B cell (primary cell): ENCODE measurements around the gene DEXI. TPM values are rescaled to one million over a fixed set of nuclear protein-coding genes. Genes with fewer than 3 reads are reported as not detected.
A peak's percentile ranks its signal among the peaks of the same experiment; 100 is the strongest.

ENCODE experiments used
- ATAC-seq: fragments of 200-7000 bp; cut with Tn5 transposase; one replicate; pipeline ENCODE4 v1.10.0; 2021; ENCODE audit warnings: low read depth, mild to moderate bottlenecking, moderate number of reproducible peaks, moderate library complexity
- CTCF ChIA-PET: fragments of 350-600 bp; sonication (Branson Sonifier 250); formaldehyde crosslinking; loops from one replicate; lab custom pipeline; 2021; ENCODE audit warnings: antibody characterized with exemption, inconsistent platforms; lab: Charles Lee
- POLR2A ChIA-PET: fragments of 350-600 bp; sonication (Branson Sonifier 250); formaldehyde crosslinking; loops from one replicate; lab custom pipeline; 2021; ENCODE audit warnings: antibody characterized with exemption; lab: Charles Lee
- DNase-seq: peaks from one replicate; pipeline ENCODE4 v3.0.0; 2013
- H2AFZ ChIP-seq: 2 replicates; pipeline ENCODE4 v1.6.1; 2012; ENCODE audit warnings: mild to moderate bottlenecking, low read depth, low read length; ENCODE audit not compliant: insufficient read depth, poor library complexity, severe bottlenecking
- H3K27ac ChIP-seq, 2 donors: 1 replicate in 1 of 2; 2 replicates in 1 of 2; pipeline ENCODE4 v1.5.1; 2012 to 2013; ENCODE audit warnings: low read length in 2 of 2, mild to moderate bottlenecking in 2 of 2, moderate library complexity in 1 of 2
- H3K27me3 ChIP-seq, 4 experiments: fragments of 200-600 bp in 1 of 4; sonication (generic) in 1 of 4; replicated peaks in 1 of 4; 1 replicate in 2 of 4; 2 replicates in 2 of 4; pipeline versions ENCODE4 v1.6.1 to v1.7.0; 2013 to 2016; ENCODE audit warnings: low read length in 3 of 4, mild to moderate bottlenecking in 2 of 4, mixed read lengths in 1 of 4, moderate library complexity in 1 of 4; ENCODE audit not compliant: insufficient read depth in 4 of 4, control insufficient read depth in 3 of 4; ENCODE audit errors: control extremely low read depth in 1 of 4
- H3K36me3 ChIP-seq, 2 experiments: replicated peaks in 1 of 2; 1 replicate in 1 of 2; 2 replicates in 1 of 2; pipeline versions ENCODE4 v1.6.1 to v1.7.1; 2013; ENCODE audit warnings: low read length in 1 of 2; ENCODE audit not compliant: insufficient read depth in 2 of 2, control insufficient read depth in 1 of 2; ENCODE audit errors: control extremely low read depth in 1 of 2, extremely low read depth in 1 of 2
- H3K4me1 ChIP-seq, 2 donors: fragments of 200-600 bp in 1 of 2; sonication (generic) in 1 of 2; 1 replicate in 1 of 2; 2 replicates in 1 of 2; pipeline versions ENCODE4 v1.5.1 to v1.6.1; 2013 to 2017; ENCODE audit warnings: low read length in 2 of 2; ENCODE audit not compliant: control insufficient read depth in 2 of 2, insufficient read depth in 2 of 2
- H3K4me2 ChIP-seq: replicated peaks from 2 replicates; pipeline ENCODE3; 2012; ENCODE audit warnings: mild to moderate bottlenecking, low read depth, low read length; ENCODE audit not compliant: poor library complexity, severe bottlenecking
- H3K4me3 ChIP-seq, 5 experiments: fragments of 200-600 bp in 1 of 5; sonication (generic) in 1 of 5; 1 replicate in 3 of 5; 2 replicates in 2 of 5; pipeline versions ENCODE4 v1.5.1 to v1.7.0; 2011 to 2016; ENCODE audit warnings: low read length in 4 of 5, mild to moderate bottlenecking in 4 of 5, low read depth in 2 of 5, control low read depth in 1 of 5, moderate library complexity in 1 of 5; ENCODE audit not compliant: insufficient read depth in 1 of 5; ENCODE audit errors: control extremely low read depth in 1 of 5, extremely low read depth in 1 of 5
- H3K79me2 ChIP-seq: fragments of 200-600 bp; sonication (generic); one replicate; pipeline ENCODE4 v1.6.0; 2016; ENCODE audit warnings: low read length; ENCODE audit not compliant: control insufficient read depth, insufficient read depth
- H3K9ac ChIP-seq: fragments of 200-600 bp; sonication (generic); 2 replicates; pipeline ENCODE4 v1.6.1; 2017; ENCODE audit warnings: mild to moderate bottlenecking, low read length, moderate library complexity
- H3K9me3 ChIP-seq, 3 donors: one replicate each; pipeline versions ENCODE4 v1.6.1 to v1.7.1; 2013; ENCODE audit warnings: low read length in 2 of 3; ENCODE audit not compliant: control insufficient read depth in 2 of 3, insufficient read depth in 1 of 3; ENCODE audit errors: control extremely low read depth in 1 of 3
- H4K20me1 ChIP-seq: 2 replicates; pipeline ENCODE4 v1.6.0; 2012; ENCODE audit warnings: mild to moderate bottlenecking, low read length; ENCODE audit not compliant: insufficient read depth, control insufficient read depth, poor library complexity, severe bottlenecking
- H3K27ac Mint-ChIP-seq: one replicate; pipeline ENCODE4 v1.8.0; 2021; ENCODE audit warnings: mixed read lengths
- H3K27me3 Mint-ChIP-seq: one replicate; pipeline ENCODE4 v1.8.0; 2021; ENCODE audit warnings: mixed read lengths
- H3K4me1 Mint-ChIP-seq: one replicate; pipeline ENCODE4 v1.8.0; 2021; ENCODE audit warnings: mixed read lengths
- H3K4me3 Mint-ChIP-seq: one replicate; pipeline ENCODE4 v1.8.0; 2021; ENCODE audit warnings: mixed read lengths
- H3K9me3 Mint-ChIP-seq: one replicate; pipeline ENCODE4 v1.8.0; 2022; ENCODE audit warnings: mixed read lengths; ENCODE audit not compliant: insufficient read depth
- EZH2 ChIP-seq: IDR thresholded peaks from 2 replicates; pipeline ENCODE4 v1.6.1; 2012; ENCODE audit warnings: borderline replicate concordance, low read depth, mild to moderate bottlenecking, moderate library complexity, low read length; ENCODE audit not compliant: insufficient read depth, poor library complexity, severe bottlenecking
- WGBS: methylation state at CpG from one replicate; pipeline ENCODE4 v1.1.5; 2013; ENCODE audit warnings: missing lambda C conversion rate; ENCODE audit not compliant: insufficient coverage; 5-methylcytosine and 5-hydroxymethylcytosine counted together
- intact Hi-C: fragments of 100-400 bp; cut with micrococcal nuclease; formaldehyde crosslinking; loops from one replicate; pipeline ENCODE4 v1.10.0; 2022
- polyA plus RNA-seq: library from polyadenylated mRNA; depleted of rRNA; stranded (reverse); fragments of >200 nt; gene quantifications from 2 replicates; pipeline ENCODE4 v1.2.3, GENCODE V29; 2012
- total RNA-seq, 2 donors: library from RNA; stranded (reverse); fragments of 120-200 nt in 1 of 2; gene quantifications; 1 replicate in 1 of 2; 2 replicates in 1 of 2; pipeline versions ENCODE4 v1.2.3 to v1.2.4, GENCODE V29; 2013 to 2022
- TF ChIP-seq, protein P1 (sequence below): fragments of 200-600 bp; IDR thresholded peaks from one replicate; pipeline ENCODE4 v1.8.0; 2022; ENCODE audit warnings: antibody characterized with exemption, mild to moderate bottlenecking

The DEXI gene
- total and polyA plus RNA-seq, 2 donors (not counting 1 experiment from before 2014, with no cell fraction given), result 9.1 to 17.7 TPM

DNA sequence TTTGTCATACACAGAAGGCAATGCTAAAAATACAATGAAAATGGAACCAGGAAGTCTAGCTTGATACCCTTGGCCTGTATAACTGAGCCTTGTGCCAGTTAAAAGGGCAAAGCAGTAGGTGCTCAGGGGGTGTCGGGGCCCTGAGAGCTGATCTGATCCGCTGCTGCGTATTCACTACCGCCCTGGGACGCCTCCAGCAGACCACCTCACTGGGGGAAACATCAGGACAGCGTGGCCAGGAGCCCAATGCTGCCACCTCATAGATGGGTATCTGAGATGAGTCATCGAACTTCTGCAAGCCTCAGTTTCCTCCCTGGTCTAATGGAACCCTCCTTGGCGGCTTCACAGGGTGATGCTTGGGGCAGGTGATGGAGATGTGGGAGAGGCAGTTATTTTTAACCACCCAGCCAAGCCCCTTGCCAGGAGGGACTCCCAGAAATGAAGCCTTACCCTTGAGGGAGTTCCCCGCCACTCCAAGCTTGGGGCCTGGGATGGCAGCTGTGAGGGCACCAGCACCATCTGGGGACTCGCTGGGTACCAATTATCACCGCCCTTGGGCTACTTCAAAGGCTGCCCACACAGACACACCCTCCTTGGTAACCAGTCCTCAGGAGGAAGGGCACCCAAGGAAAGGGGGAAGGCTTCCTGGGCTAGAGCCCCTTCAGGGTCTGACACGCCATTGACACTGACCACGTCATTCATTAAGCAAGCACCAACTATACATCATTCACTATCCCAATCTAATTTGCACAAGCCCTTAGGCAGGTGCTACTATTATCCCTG lies 7.8 kb downstream of the DEXI start:
- no peak overlapping the region for H3K9ac ChIP-seq
- peaks cover 33 to 70% of the 10 kb centered on the region in 2 donors for H3K4me1 ChIP-seq
- peak overlapping the region in 1 of 2 donors; percentile 18 for H3K27ac ChIP-seq
- H3K27ac Mint-ChIP-seq, result peak overlapping the region; percentile 71
- peaks cover 9% of the 10 kb centered on the region for H3K79me2 ChIP-seq
- ChIA-PET POLR2A (interaction anchor here (0.6 kb wide), 1 partner anchor 24 kb away, joined by 3 read pairs; no protein-coding TSS in a partner anchor), CTCF (no interaction called here)
- intact Hi-C loops, result no loop called here
- H3K27me3 Mint-ChIP-seq, result no peaks in the 10 kb centered on the region
- peaks cover 93% of the 10 kb centered on the region for H4K20me1 ChIP-seq
- no peaks in the 10 kb centered on the region for H3K27me3 ChIP-seq
- ATAC-seq, result no peak
- H3K4me2 ChIP-seq, result no peak overlapping the region
- peaks cover 0 to 51% of the 10 kb centered on the region in 2 experiments for H3K36me3 ChIP-seq
- no peaks in the 10 kb centered on the region for H3K9me3 Mint-ChIP-seq
- H3K4me3 Mint-ChIP-seq, result no peak overlapping the region
- no peak for DNase-seq
- TF ChIP-seq, protein P1, sequence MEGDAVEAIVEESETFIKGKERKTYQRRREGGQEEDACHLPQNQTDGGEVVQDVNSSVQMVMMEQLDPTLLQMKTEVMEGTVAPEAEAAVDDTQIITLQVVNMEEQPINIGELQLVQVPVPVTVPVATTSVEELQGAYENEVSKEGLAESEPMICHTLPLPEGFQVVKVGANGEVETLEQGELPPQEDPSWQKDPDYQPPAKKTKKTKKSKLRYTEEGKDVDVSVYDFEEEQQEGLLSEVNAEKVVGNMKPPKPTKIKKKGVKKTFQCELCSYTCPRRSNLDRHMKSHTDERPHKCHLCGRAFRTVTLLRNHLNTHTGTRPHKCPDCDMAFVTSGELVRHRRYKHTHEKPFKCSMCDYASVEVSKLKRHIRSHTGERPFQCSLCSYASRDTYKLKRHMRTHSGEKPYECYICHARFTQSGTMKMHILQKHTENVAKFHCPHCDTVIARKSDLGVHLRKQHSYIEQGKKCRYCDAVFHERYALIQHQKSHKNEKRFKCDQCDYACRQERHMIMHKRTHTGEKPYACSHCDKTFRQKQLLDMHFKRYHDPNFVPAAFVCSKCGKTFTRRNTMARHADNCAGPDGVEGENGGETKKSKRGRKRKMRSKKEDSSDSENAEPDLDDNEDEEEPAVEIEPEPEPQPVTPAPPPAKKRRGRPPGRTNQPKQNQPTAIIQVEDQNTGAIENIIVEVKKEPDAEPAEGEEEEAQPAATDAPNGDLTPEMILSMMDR, result no peak
- TF ChIP-seq EZH2, result no peak
- H3K9me3 ChIP-seq, result no peaks in the 10 kb centered on the region
- 100% methylated on average over 8 of the region's 13 CpGs for WGBS
- no peak overlapping the region for H3K4me3 ChIP-seq
- H3K4me1 Mint-ChIP-seq, result peaks cover 84% of the 10 kb centered on the region
- H2AFZ ChIP-seq, result no peak overlapping the region

DNA sequence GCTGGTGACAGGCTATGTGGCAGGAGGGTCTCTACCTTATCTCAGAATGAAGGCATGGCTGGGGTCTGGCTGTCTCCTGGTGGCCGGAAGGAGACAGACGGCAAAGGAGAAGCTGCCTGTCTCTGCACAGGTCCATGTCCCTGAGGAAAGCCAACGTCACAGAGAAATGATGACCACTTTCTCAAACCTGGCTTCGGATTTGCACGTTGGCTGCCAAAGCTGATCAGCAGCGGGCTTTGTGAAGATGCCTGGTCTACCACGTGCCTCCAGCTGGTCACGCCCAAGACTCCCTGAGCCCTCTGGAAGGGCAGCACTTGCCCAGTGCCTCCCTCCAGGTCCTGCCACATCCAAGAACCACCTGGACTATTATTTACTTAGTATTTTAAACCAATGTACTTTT lies 8.4 kb downstream of the DEXI start:
- ChIA-PET POLR2A (no interaction called here), CTCF (interaction anchor here (2.5 kb wide), 1 partner anchor 15 kb away, joined by 11 read pairs; no protein-coding TSS in a partner anchor)
- ATAC-seq, result no peak
- Histone ChIP-seq H3K4me1 (peaks cover 27 to 68% of the 10 kb centered on the region in 2 donors), H3K4me2 (no peak overlapping the region), H3K27me3 (no peaks in the 10 kb centered on the region), H3K36me3 (peaks cover 0 to 51% of the 10 kb centered on the region in 2 experiments), H3K9me3 (no peaks in the 10 kb centered on the region), H3K9ac (no peak overlapping the region), H2AFZ (no peak overlapping the region), H4K20me1 (peaks cover 93% of the 10 kb centered on the region), H3K79me2 (peaks cover 2% of the 10 kb centered on the region), H3K4me3 (no peak overlapping the region), H3K27ac (peak overlapping the region in 1 of 2 donors; percentile 18)
- H3K27me3 Mint-ChIP-seq, result no peaks in the 10 kb centered on the region
- H3K9me3 Mint-ChIP-seq, result no peaks in the 10 kb centered on the region
- DNase-seq, result no peak
- peak overlapping the region; percentile 81 for H3K27ac Mint-ChIP-seq
- intact Hi-C loops, result no loop called here
- 94% methylated on average over 7 of the region's 8 CpGs for WGBS
- no peak for TF ChIP-seq EZH2
- TF ChIP-seq, protein P1, result no peak
- H3K4me1 Mint-ChIP-seq, result peaks cover 83% of the 10 kb centered on the region
- H3K4me3 Mint-ChIP-seq, result no peak overlapping the region
